Calu3 (cell line): ENCODE results near the gene OR2L5. TPM values are rescaled to one million over a fixed set of nuclear protein-coding genes. Genes with fewer than 3 reads are reported as not detected.

Experiments
- BruUV-seq: library from RNA; stranded (reverse); fragments of 400-500 nt; replicated peaks from 2 replicates; lab custom pipeline; 2021; lab: Mats Ljungman, UMichigan
- CTCF ChIA-PET: fragments of 300-600 bp; sonication (Branson Sonifier 250); formaldehyde crosslinking; loops from one replicate; lab custom pipeline; 2022; ENCODE audit warnings: antibody characterized with exemption; lab: Charles Lee
- DNase-seq: peaks from one replicate; pipeline ENCODE4 v3.0.0; 2022
- H3K27ac Mint-ChIP-seq: one replicate; pipeline ENCODE4 v1.8.0; 2022; ENCODE audit warnings: mixed read lengths; ENCODE audit not compliant: unreplicated experiment
- H3K27me3 Mint-ChIP-seq: one replicate; pipeline ENCODE4 v1.8.0; 2022; ENCODE audit warnings: mixed read lengths; ENCODE audit not compliant: unreplicated experiment
- H3K36me3 Mint-ChIP-seq: one replicate; pipeline ENCODE4 v1.8.0; 2022; ENCODE audit warnings: mild to moderate bottlenecking, moderate library complexity, mixed read lengths; ENCODE audit not compliant: insufficient read depth, unreplicated experiment
- H3K4me1 Mint-ChIP-seq: one replicate; pipeline ENCODE4 v1.8.0; 2022; ENCODE audit warnings: mild to moderate bottlenecking, low read depth, mixed read lengths; ENCODE audit not compliant: unreplicated experiment
- H3K4me3 Mint-ChIP-seq: one replicate; pipeline ENCODE4 v1.8.0; 2022; ENCODE audit warnings: mild to moderate bottlenecking, low read depth, moderate library complexity, mixed read lengths; ENCODE audit not compliant: unreplicated experiment
- H3K9me3 Mint-ChIP-seq: one replicate; pipeline ENCODE4 v1.8.0; 2022; ENCODE audit warnings: low read depth, mixed read lengths; ENCODE audit not compliant: unreplicated experiment
- intact Hi-C: fragments of 100-400 bp; cut with micrococcal nuclease; formaldehyde crosslinking; loops from one replicate; pipeline ENCODE4 v1.10.0; 2022; ENCODE audit not compliant: unreplicated experiment
- total RNA-seq: library from RNA; stranded (reverse); gene quantifications from 2 replicates; pipeline ENCODE4 v1.2.3, GENCODE V29; 2022
- TF ChIP-seq, protein P1 (sequence below): fragments of 200-600 bp; IDR thresholded peaks from one replicate; pipeline ENCODE4 v1.8.0; 2022; ENCODE audit warnings: antibody characterized with exemption; ENCODE audit not compliant: unreplicated experiment

The OR2L5 gene
- total RNA-seq, 1 experiment from 2014 or later = not detected

DNA sequence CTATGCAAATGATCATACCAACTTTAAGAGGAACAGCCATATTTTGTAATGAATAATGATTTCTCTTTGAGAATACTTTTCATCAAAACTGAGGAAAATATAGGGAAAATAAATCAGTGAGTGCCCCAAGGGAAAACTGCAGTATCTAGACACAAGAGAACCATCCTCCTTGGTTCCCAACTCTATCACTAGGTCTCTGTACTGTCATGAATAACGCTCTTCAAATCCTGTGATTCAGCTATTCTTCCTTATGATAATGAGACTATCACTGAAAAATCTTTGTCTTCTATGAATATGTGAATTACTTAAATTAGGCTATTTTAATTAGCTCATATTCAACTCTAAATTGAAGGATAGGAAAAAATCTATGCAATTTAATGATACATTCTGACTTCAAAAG, 2.3 kb downstream of the OR2L5 start:
- Mint-ChIP-seq H3K4me3 (no peak overlapping the region), H3K27me3 (no peaks in the 10 kb centered on the region), H3K27ac (no peak overlapping the region), H3K36me3 (no peaks in the 10 kb centered on the region), H3K9me3 (peaks cover 22% of the 10 kb centered on the region), H3K4me1 (no peaks in the 10 kb centered on the region)
- intact Hi-C loops = no loop called here
- CTCF ChIA-PET = no interaction called here
- no peak for DNase-seq
- no TSS peak for BruUV-seq
- TF ChIP-seq, protein P1, sequence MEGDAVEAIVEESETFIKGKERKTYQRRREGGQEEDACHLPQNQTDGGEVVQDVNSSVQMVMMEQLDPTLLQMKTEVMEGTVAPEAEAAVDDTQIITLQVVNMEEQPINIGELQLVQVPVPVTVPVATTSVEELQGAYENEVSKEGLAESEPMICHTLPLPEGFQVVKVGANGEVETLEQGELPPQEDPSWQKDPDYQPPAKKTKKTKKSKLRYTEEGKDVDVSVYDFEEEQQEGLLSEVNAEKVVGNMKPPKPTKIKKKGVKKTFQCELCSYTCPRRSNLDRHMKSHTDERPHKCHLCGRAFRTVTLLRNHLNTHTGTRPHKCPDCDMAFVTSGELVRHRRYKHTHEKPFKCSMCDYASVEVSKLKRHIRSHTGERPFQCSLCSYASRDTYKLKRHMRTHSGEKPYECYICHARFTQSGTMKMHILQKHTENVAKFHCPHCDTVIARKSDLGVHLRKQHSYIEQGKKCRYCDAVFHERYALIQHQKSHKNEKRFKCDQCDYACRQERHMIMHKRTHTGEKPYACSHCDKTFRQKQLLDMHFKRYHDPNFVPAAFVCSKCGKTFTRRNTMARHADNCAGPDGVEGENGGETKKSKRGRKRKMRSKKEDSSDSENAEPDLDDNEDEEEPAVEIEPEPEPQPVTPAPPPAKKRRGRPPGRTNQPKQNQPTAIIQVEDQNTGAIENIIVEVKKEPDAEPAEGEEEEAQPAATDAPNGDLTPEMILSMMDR = no peak

DNA sequence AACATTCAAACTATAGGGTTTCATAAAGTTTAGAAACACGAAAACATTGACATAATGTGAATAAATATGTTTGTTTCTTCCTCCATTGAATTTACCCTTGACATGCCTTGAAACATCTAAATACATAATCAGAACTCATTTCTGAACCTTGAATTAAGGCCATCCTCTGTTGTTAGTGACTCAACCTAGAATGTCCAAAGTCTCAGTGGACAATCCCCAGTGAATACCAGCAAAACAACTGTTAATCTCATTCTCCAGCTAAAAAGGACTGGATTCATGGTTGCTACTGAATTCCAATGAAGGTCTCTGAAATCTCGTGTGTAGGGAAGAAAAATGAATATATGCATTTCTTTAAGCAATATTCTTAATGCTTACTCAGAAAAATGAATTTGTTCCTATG, 16.3 kb downstream of the OR2L5 start, which contains the start of gene OR2L2:
TSS of gene OR2L2 (plus strand) at position 301 of the 400 bp plus-strand sequence. CDS start 8,198 bp downstream, outside the sequence.
- TF ChIP-seq, protein P1 = no peak
- no peaks in the 10 kb centered on the region for H3K27me3 Mint-ChIP-seq
- no peak within 1 kb of the TSS for H3K27ac Mint-ChIP-seq
- H3K4me3 Mint-ChIP-seq = no peak within 1 kb of the TSS
- BruUV-seq = no TSS peak
- CTCF ChIA-PET = no interaction called here
- no peak for DNase-seq
- H3K36me3 Mint-ChIP-seq = no peaks in the 10 kb centered on the region
- no peaks in the 10 kb centered on the region for H3K4me1 Mint-ChIP-seq
- intact Hi-C loops = no loop called here
- H3K9me3 Mint-ChIP-seq = peaks cover 14% of the 10 kb centered on the region

DNA sequence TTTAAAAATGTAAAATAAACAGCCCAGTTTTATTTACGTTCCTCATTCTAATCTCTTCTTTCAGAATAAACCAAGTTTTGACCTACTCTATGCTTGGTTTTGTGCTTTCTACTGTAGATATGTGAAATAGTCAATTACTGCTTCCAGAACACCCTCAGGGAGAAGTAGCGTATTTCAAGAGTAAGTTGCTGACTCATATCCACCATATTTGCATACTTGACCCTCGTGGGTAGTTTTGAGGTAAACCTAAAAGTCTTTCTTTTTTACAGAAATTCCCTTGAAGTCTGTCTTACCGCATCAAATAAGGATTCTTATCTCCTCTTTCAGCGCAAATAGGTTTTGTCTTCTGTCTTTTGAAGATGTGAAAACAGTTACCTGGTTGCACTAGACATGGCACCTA, 31.7 kb downstream of the OR2L5 start:
- Mint-ChIP-seq H3K27ac (no peak overlapping the region), H3K4me3 (no peak overlapping the region), H3K27me3 (no peaks in the 10 kb centered on the region), H3K36me3 (no peaks in the 10 kb centered on the region), H3K9me3 (peaks cover 18% of the 10 kb centered on the region), H3K4me1 (no peaks in the 10 kb centered on the region)
- no peak for DNase-seq
- TF ChIP-seq, protein P1 = no peak
- CTCF ChIA-PET = no interaction called here
- no TSS peak for BruUV-seq
- intact Hi-C loops = no loop called here

DNA sequence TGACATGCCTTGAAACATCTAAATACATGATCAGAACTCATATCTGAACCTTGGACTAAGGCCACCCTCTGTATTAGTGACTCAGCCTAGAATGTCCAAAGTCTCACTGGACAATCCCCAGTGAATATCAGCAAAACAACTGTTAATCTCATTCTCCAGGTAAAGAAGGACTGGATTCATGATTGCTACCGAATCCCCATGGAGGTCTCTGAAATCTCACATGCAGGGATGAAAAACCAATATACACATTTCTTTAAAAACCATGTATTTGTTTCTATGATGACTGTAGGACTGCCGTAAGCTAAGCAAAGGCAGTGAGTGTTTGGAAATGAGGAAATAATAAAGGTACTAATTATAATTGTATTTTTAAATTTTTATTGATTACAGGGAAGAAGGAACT, 33.1 kb downstream of the OR2L5 start, which contains the start of gene OR2L3:
TSS of gene OR2L3 (plus strand) at position 301 of the 400 bp plus-strand sequence. CDS start 13,846 bp downstream, outside the sequence.
- CTCF ChIA-PET = no interaction called here
- no peak for DNase-seq
- no TSS peak for BruUV-seq
- no peak within 1 kb of the TSS for H3K4me3 Mint-ChIP-seq
- H3K9me3 Mint-ChIP-seq = peaks cover 15% of the 10 kb centered on the region
- no peak within 1 kb of the TSS for H3K27ac Mint-ChIP-seq
- TF ChIP-seq, protein P1 = no peak
- intact Hi-C loops = no loop called here
- H3K27me3 Mint-ChIP-seq = no peaks in the 10 kb centered on the region
- H3K36me3 Mint-ChIP-seq = no peaks in the 10 kb centered on the region
- no peaks in the 10 kb centered on the region for H3K4me1 Mint-ChIP-seq
